IMR-90 (cell line): ENCODE data around the gene SEMA4F. TPM values are rescaled to one million over a fixed set of nuclear protein-coding genes. Genes with fewer than 3 reads are reported as not detected.

Source experiments
- ATAC-seq: fragments of 200-7000 bp; cut with Tn5 transposase; 2 replicates; pipeline ENCODE4 v1.9.1; 2020; ENCODE audit warnings: low read depth, mild to moderate bottlenecking, moderate library complexity
- BruUV-seq: library from RNA; stranded (reverse); fragments of 400-500 nt; replicated peaks from 2 replicates; lab custom pipeline; 2021; lab: Mats Ljungman, UMichigan
- CTCF ChIA-PET: fragments of 300-600 bp; formaldehyde crosslinking; extraction: SDS; loops from one replicate; lab custom pipeline; 2021; ENCODE audit warnings: antibody characterized with exemption; lab: Yijun Ruan, JAX
- POLR2A ChIA-PET: fragments of 300-600 bp; sonication (Branson Sonifier 250); formaldehyde crosslinking; loops from one replicate; lab custom pipeline; 2022; ENCODE audit warnings: antibody characterized with exemption; ENCODE audit not compliant: unreplicated experiment; lab: Charles Lee
- DNase-seq: peaks from one replicate; pipeline ENCODE4 v3.0.0; 2013
- H2AFZ ChIP-seq: replicated peaks from 2 replicates; pipeline ENCODE3; 2013; ENCODE audit warnings: low read length, mild to moderate bottlenecking; ENCODE audit not compliant: poor library complexity
- H2AK5ac ChIP-seq: 2 replicates; pipeline ENCODE4 v1.6.1; 2013; ENCODE audit warnings: low read depth, low read length, inconsistent platforms
- H2AK9ac ChIP-seq: replicated peaks from 2 replicates; pipeline ENCODE3; 2013; ENCODE audit warnings: mild to moderate bottlenecking, low read depth, low read length, moderate library complexity; ENCODE audit not compliant: poor library complexity
- H2BK120ac ChIP-seq: 2 replicates; pipeline ENCODE4 v1.6.1; 2013; ENCODE audit warnings: low read depth, low read length, inconsistent platforms
- H2BK15ac ChIP-seq: 3 replicates; pipeline ENCODE4 v1.6.1; 2013; ENCODE audit warnings: low read depth, low read length, inconsistent platforms
- H2BK20ac ChIP-seq: 2 replicates; pipeline ENCODE4 v1.6.1; 2013; ENCODE audit warnings: low read depth, mild to moderate bottlenecking, inconsistent platforms, low read length, moderate library complexity
- H2BK5ac ChIP-seq: 2 replicates; pipeline ENCODE4 v1.6.1; 2013; ENCODE audit warnings: mild to moderate bottlenecking, low read depth, low read length, inconsistent platforms; ENCODE audit not compliant: poor library complexity, severe bottlenecking
- H3K14ac ChIP-seq: replicated peaks from 2 replicates; pipeline ENCODE4 v1.6.1; 2013; ENCODE audit warnings: low read depth, low read length, inconsistent platforms
- H3K18ac ChIP-seq: 2 replicates; pipeline ENCODE4 v1.6.1; 2013; ENCODE audit warnings: low read depth, low read length, control low read depth
- H3K23ac ChIP-seq: 2 replicates; pipeline ENCODE4 v1.6.1; 2013; ENCODE audit warnings: low read depth, low read length, inconsistent platforms
- H3K27ac ChIP-seq: 2 replicates; pipeline ENCODE4 v1.5.1; 2013; ENCODE audit warnings: mild to moderate bottlenecking, control low read depth, low read length; ENCODE audit not compliant: insufficient read depth
- H3K27me3 ChIP-seq: 2 replicates; pipeline ENCODE4 v1.6.1; 2013; ENCODE audit warnings: low read length; ENCODE audit not compliant: control insufficient read depth, insufficient read depth
- H3K36me3 ChIP-seq: 2 replicates; pipeline ENCODE4 v1.6.1; 2013; ENCODE audit warnings: low read length, mixed read lengths; ENCODE audit not compliant: control insufficient read depth, insufficient read depth
- H3K4ac ChIP-seq: 2 replicates; pipeline ENCODE4 v1.6.1; 2013; ENCODE audit warnings: low read depth, low read length, inconsistent platforms
- H3K4me1 ChIP-seq: 2 replicates; pipeline ENCODE4 v1.6.1; 2013; ENCODE audit warnings: low read length, mixed read lengths; ENCODE audit not compliant: control insufficient read depth, insufficient read depth
- H3K4me2 ChIP-seq: 2 replicates; pipeline ENCODE4 v1.6.1; 2013; ENCODE audit warnings: low read depth, mild to moderate bottlenecking, control low read depth, low read length, moderate library complexity
- H3K4me3 ChIP-seq: 2 replicates; pipeline ENCODE4 v1.5.1; 2013; ENCODE audit warnings: low read depth, mild to moderate bottlenecking, control low read depth, low read length, moderate library complexity; ENCODE audit not compliant: insufficient read depth
- H3K56ac ChIP-seq: 2 replicates; pipeline ENCODE4 v1.6.1; 2013; ENCODE audit warnings: low read length, inconsistent platforms; ENCODE audit not compliant: insufficient read depth; ENCODE audit errors: extremely low read depth
- H3K79me1 ChIP-seq, 2 experiments: 2 replicates each; pipeline ENCODE4 v1.6.1; 2013; ENCODE audit warnings: low read length in 2 of 2, inconsistent platforms in 1 of 2, low read depth in 1 of 2
- H3K9ac ChIP-seq: 2 replicates; pipeline ENCODE4 v1.6.1; 2013; ENCODE audit warnings: low read depth, low read length, control low read depth
- H3K9me1 ChIP-seq: 2 replicates; pipeline ENCODE4 v1.6.1; 2013; ENCODE audit warnings: low read length, inconsistent platforms; ENCODE audit not compliant: insufficient read depth
- H3K9me3 ChIP-seq: 2 replicates; pipeline ENCODE4 v1.6.1; 2013; ENCODE audit warnings: low read length; ENCODE audit not compliant: control insufficient read depth, insufficient read depth
- H4K20me1 ChIP-seq: 2 replicates; pipeline ENCODE4 v1.6.1; 2013; ENCODE audit warnings: low read length, inconsistent platforms; ENCODE audit not compliant: insufficient read depth
- H4K5ac ChIP-seq: 2 replicates; pipeline ENCODE4 v1.6.1; 2013; ENCODE audit warnings: mild to moderate bottlenecking, low read depth, low read length, control low read depth
- H4K8ac ChIP-seq, 2 experiments: 2 replicates each; pipeline ENCODE4 v1.6.1; 2013; ENCODE audit warnings: low read depth in 2 of 2, low read length in 2 of 2, control low read depth in 1 of 2, inconsistent platforms in 1 of 2
- H4K91ac ChIP-seq: 2 replicates; pipeline ENCODE4 v1.6.1; 2013; ENCODE audit warnings: low read depth, low read length, inconsistent platforms; ENCODE audit not compliant: insufficient read depth
- BHLHE40 ChIP-seq: fragments of 150-350 bp; IDR thresholded peaks from 2 replicates; pipeline ENCODE4 v1.6.1; 2016; ENCODE audit warnings: mild to moderate bottlenecking, low read depth, low read length
- CHD1 ChIP-seq: IDR thresholded peaks from 2 replicates; pipeline ENCODE4 v1.6.1; 2012; ENCODE audit warnings: low read depth, low read length, improper control_type of control experiment
- CTCF ChIP-seq: conservative IDR thresholded peaks from 2 replicates; pipeline ENCODE4 v1.5.1; 2012; ENCODE audit warnings: mild to moderate bottlenecking, low read depth, low read length, improper control_type of control experiment
- FOS ChIP-seq: fragments of 150-350 bp; IDR thresholded peaks from 2 replicates; pipeline ENCODE4 v1.6.1; 2016; ENCODE audit warnings: low read depth, low read length
- MAFK ChIP-seq: IDR thresholded peaks from 2 replicates; pipeline ENCODE4 v1.6.1; 2012; ENCODE audit warnings: low read depth, low read length, improper control_type of control experiment
- MXI1 ChIP-seq: IDR thresholded peaks from 2 replicates; pipeline ENCODE4 v1.6.1; 2012; ENCODE audit warnings: low read depth, mild to moderate bottlenecking, low read length, moderate library complexity, borderline replicate concordance
- NFE2L2 ChIP-seq: fragments of 150-350 bp; IDR thresholded peaks from 2 replicates; pipeline ENCODE4 v1.6.1; 2016; ENCODE audit warnings: low read depth, mild to moderate bottlenecking, low read length
- POLR2A ChIP-seq: IDR thresholded peaks from 2 replicates; pipeline ENCODE4 v1.6.1; 2012; ENCODE audit warnings: mild to moderate bottlenecking, low read depth, low read length
- RAD21 ChIP-seq: IDR thresholded peaks from 2 replicates; pipeline ENCODE4 v1.6.1; 2012; ENCODE audit warnings: low read length, improper control_type of control experiment
- RFX5 ChIP-seq: IDR thresholded peaks from 2 replicates; pipeline ENCODE4 v1.8.0; 2012; ENCODE audit warnings: low read depth, mild to moderate bottlenecking, low read length, moderate library complexity
- SMC3 ChIP-seq: fragments of 150-350 bp; IDR thresholded peaks from 2 replicates; pipeline ENCODE4 v1.6.1; 2016; ENCODE audit warnings: low read depth, mild to moderate bottlenecking, antibody characterized with exemption, low read length, moderate library complexity
- WGBS, 2 experiments: methylation state at CpG; one replicate each; pipeline versions ENCODE4 v1.1.5 to v1.1.7; 2013; ENCODE audit warnings: missing lambda C conversion rate in 2 of 2; ENCODE audit not compliant: insufficient read length in 1 of 2; ENCODE audit errors: extremely low coverage in 2 of 2; 5-methylcytosine and 5-hydroxymethylcytosine counted together
- dilution Hi-C: fragments of 300-500 bp; cut with HindIII; formaldehyde crosslinking; loops from one replicate; pipeline ENCODE4 v1.14.3; 2018; ENCODE audit warnings: low sequenced_read_pairs; ENCODE audit not compliant: unreplicated experiment
- in situ Hi-C: fragments of 300-500 bp; cut with MboI; formaldehyde crosslinking; loops from 3 replicates; pipeline ENCODE4 v1.14.3; 2019; ENCODE audit warnings: low sequenced_read_pairs, inconsistent platforms, mixed read lengths
- intact Hi-C: fragments of 100-400 bp; cut with micrococcal nuclease; formaldehyde crosslinking; loops from 2 replicates; pipeline ENCODE4 v1.10.0; 2022
- polyA plus RNA-seq, 3 experiments: library from polyadenylated mRNA; depleted of rRNA; stranded (reverse); fragments of >200 nt; gene quantifications; 2 replicates each; pipeline ENCODE4 v1.2.3, GENCODE V29; 2012; ENCODE audit warnings: low replicate concordance in 1 of 3
- total RNA-seq: library from RNA; depleted of rRNA; stranded (reverse); fragments of >200 nt; gene quantifications from 2 replicates; pipeline ENCODE4 v1.2.3, GENCODE V29; 2012
- TF ChIP-seq, protein P1 (sequence below): fragments of 150-350 bp; IDR thresholded peaks from 2 replicates; pipeline ENCODE4 v1.6.1; 2017; ENCODE audit warnings: mild to moderate bottlenecking, antibody characterized with exemption, low read length, low read depth

Gene SEMA4F
- total and polyA plus RNA-seq, 2 of the 4 experiments (the other 2 are of a cell fraction), result 4.7 to 7.5 TPM

DNA sequence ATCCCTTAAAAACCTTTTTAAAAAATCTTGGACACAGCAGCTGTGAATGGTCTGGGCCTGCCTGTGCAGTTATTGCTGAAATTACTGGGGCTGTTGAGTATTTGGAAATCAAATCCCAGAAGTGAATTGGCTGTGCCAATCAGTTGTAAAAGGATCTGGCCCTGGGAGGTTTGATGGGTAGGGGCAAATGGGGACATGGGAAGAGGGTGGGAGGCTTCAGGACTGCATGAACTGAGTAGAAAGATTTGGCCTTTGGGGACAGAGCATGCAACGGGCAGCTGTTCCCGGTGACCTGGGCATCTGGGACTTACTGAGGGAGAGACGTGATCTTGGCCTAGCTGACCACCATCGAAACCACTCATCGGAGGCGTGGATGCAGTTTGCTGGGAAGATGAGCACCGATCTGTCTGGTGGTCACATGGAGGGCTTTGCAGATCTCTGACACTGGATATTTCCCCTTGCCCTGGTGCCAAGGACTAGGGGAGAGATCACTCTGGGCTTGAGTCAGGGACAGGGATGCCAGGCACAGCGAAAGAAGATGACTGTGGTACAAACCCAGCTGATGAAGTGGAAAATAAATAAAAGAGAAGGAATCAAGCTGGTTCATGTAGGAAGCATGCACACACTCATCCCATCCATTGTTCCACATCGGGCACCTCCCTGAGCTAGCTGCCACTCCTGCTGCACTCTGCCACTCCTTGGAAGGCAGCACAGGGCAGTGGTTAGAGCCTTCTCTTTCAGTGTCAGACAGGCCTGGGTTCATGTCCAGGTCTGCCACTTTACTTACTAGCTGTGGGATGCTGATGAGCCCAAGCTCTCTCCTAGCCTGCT, 58.4 kb downstream of the SEMA4F start:
- 84% methylated on average over 7 of the region's 9 CpGs; no CpG with 5 or more reads in 1 of the 2 experiments for WGBS, 2 experiments
- H3K36me3 ChIP-seq, result no peaks in the 10 kb centered on the region
- no peak overlapping the region; a peak in 1 of 4 replicates for H4K8ac ChIP-seq
- H3K23ac ChIP-seq, result no peak overlapping the region
- no peak overlapping the region for H4K5ac ChIP-seq
- H3K4ac ChIP-seq, result no peak overlapping the region
- no peak overlapping the region for H2BK120ac ChIP-seq
- intact Hi-C loops (no loop called here), in situ Hi-C loops (no loop called here), dilution Hi-C loops (no loop called here)
- H3K14ac ChIP-seq, result no peak overlapping the region
- no peak overlapping the region for H3K56ac ChIP-seq
- H3K27me3 ChIP-seq, result no peaks in the 10 kb centered on the region; the same call in 1 of the 2 replicates
- peaks cover 8% of the 10 kb centered on the region for H3K4me1 ChIP-seq
- H3K18ac ChIP-seq, result peak overlapping the region; percentile 22; the same call in 1 of the 2 replicates
- peak overlapping the region; percentile 29 for H2AFZ ChIP-seq
- H3K4me2 ChIP-seq, result no peak overlapping the region
- no peak overlapping the region for H2AK9ac ChIP-seq
- H4K91ac ChIP-seq, result no peak overlapping the region
- H2BK15ac ChIP-seq, result no peak overlapping the region
- H4K20me1 ChIP-seq, result no peaks in the 10 kb centered on the region
- DNase-seq, result no peak
- H3K9ac ChIP-seq, result no peak overlapping the region
- no peaks in the 10 kb centered on the region for H3K79me1 ChIP-seq
- no peak overlapping the region for H2AK5ac ChIP-seq
- no peaks in the 10 kb centered on the region for H3K9me1 ChIP-seq
- CTCF ChIA-PET, result interaction anchor here (1.2 kb wide), 1 partner anchor 125 kb away, joined by 3 read pairs; no protein-coding TSS in a partner anchor
- H2BK5ac ChIP-seq, result no peak overlapping the region
- H3K9me3 ChIP-seq, result no peaks in the 10 kb centered on the region
- H2BK20ac ChIP-seq, result no peak overlapping the region
- POLR2A ChIA-PET, result interaction anchor here (0.5 kb wide), 1 partner anchor 123 kb away, joined by 3 read pairs; no protein-coding TSS in a partner anchor
- no peak overlapping the region for H3K27ac ChIP-seq
- H3K4me3 ChIP-seq, result no peak overlapping the region
- no TSS peak for BruUV-seq
- TF ChIP-seq, protein P1, sequence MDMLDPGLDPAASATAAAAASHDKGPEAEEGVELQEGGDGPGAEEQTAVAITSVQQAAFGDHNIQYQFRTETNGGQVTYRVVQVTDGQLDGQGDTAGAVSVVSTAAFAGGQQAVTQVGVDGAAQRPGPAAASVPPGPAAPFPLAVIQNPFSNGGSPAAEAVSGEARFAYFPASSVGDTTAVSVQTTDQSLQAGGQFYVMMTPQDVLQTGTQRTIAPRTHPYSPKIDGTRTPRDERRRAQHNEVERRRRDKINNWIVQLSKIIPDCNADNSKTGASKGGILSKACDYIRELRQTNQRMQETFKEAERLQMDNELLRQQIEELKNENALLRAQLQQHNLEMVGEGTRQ, result no peak
- TF ChIP-seq BHLHE40 (no peak), RAD21 (no peak), POLR2A (no peak), SMC3 (no peak), FOS (no peak), RFX5 (no peak), CHD1 (no peak), CTCF (no peak), MXI1 (no peak), NFE2L2 (no peak), MAFK (no peak)
- no peak for ATAC-seq
